Stimulated activated CD8-positive, alpha-beta memory T cell treated with anti-CD3 and anti-CD28 coated beads, Interleukin-4, amount 100 ng/mL, for 1 hour (primary cell): ENCODE data around the gene CBFA2T3.

Experiments used
- DNase-seq, 2 donors: peaks; one replicate each; pipeline ENCODE4 v3.0.0-alpha.2; 2020; ENCODE audit warnings: low read depth in 2 of 2, low spot score in 1 of 2

CBFA2T3 gene

GRCh38 chr16:88964636-88965035 is 12.4 kb downstream of the CBFA2T3 start:
- no peak for DNase-seq

- DNase-seq, result no peak
Measured at GRCh38 chr16:88963583-88963982, 13.4 kb downstream of the CBFA2T3 start.

- no peak for DNase-seq
Measured at GRCh38 chr16:88962478-88963152, 14.4 kb downstream of the CBFA2T3 start.

GRCh38 chr16:88961011-88961410 is 16.0 kb downstream of the CBFA2T3 start:
- no peak for DNase-seq

- DNase-seq, result no peak
Measured at GRCh38 chr16:88960516-88960915, 16.5 kb downstream of the CBFA2T3 start.

- DNase-seq, result no peak
Measured at GRCh38 chr16:88959022-88959421, 18.0 kb downstream of the CBFA2T3 start.

GRCh38 chr16:88957887-88958577 is 19.0 kb downstream of the CBFA2T3 start:
- no peak for DNase-seq

- DNase-seq, result no peak
Measured at GRCh38 chr16:88957433-88957767, 19.6 kb downstream of the CBFA2T3 start.

GRCh38 chr16:88956546-88957432 is 20.2 kb downstream of the CBFA2T3 start:
- DNase-seq, result no peak

GRCh38 chr16:88955906-88956305 is 21.1 kb downstream of the CBFA2T3 start:
- no peak for DNase-seq

GRCh38 chr16:88953003-88953690 is 23.9 kb downstream of the CBFA2T3 start:
- DNase-seq, result no peak

GRCh38 chr16:88951989-88952388 is 25.0 kb downstream of the CBFA2T3 start:
- no peak for DNase-seq

GRCh38 chr16:88951501-88951900 is 25.5 kb downstream of the CBFA2T3 start:
- DNase-seq, result no peak

GRCh38 chr16:88948781-88949490 is 28.1 kb downstream of the CBFA2T3 start:
- no peak for DNase-seq

- no peak for DNase-seq
Measured at GRCh38 chr16:88945473-88945872, 31.5 kb downstream of the CBFA2T3 start.

- DNase-seq, result no peak
Measured at GRCh38 chr16:88943741-88944140, 33.3 kb downstream of the CBFA2T3 start.

GRCh38 chr16:88943131-88943664 is 33.8 kb downstream of the CBFA2T3 start:
- no peak for DNase-seq

GRCh38 chr16:88941913-88942909 is 34.8 kb downstream of the CBFA2T3 start:
- peak in 1 of 2 donors; percentile 19 for DNase-seq
